OCI-LY3 (cell line): Measurements from ENCODE around the gene SPEF2.

Source experiments
- EZH2phosphoT487 ChIP-seq: fragments of 200-600 bp; shearing (Covaris generic); IDR thresholded peaks from 2 replicates; pipeline ENCODE4 v1.6.1; 2018; ENCODE audit warnings: antibody characterized with exemption, mixed run types, low read depth
- TF ChIP-seq, protein P1 (sequence below): fragments of 200-600, 300-600 bp; sonication (generic); IDR thresholded peaks from 2 replicates; pipeline ENCODE4 v1.5.1; 2014; ENCODE audit warnings: antibody characterized with exemption, low read length, low read depth

DNA sequence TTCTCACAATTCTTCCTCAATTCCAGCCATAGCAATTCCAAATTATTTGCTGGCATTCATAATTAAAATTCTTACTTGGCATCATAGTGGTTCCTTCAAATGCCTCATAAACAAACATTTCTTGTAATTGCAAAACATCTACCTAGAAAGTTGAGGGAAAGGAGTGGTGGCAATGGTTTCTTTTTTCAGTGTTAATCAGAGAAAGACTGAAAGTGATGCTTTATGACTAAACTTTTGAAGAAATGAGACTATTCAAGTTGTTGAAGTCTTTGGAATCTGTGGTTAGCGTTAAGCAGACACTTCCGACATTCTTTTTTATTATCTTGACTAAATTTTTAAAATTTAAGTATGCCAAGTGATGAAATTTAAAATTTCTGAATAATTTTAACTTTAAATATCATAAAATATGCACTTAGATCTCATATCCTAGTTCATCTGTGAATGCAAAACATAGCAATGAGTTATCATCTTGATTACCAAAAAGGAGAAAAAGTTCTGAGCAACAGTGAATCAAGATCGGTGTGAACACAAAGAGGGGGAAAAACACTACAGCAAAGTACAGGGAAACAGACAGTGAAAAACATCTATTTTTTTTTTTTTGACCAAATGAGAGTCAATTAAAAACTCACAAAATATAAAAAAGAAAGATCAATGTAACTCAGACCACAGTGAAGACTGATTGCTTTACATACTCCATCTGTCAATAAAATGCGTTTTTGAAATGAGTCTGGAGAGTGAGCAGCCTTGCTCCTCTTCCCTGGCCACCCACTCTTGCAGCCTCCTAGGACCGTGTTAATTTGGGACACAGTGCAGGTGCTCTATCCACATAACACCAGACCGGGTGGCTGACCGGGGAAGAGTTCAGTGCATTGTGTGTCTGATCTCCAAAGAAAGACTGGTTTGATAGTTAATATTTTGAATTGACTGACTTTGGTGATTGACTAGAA is 218.4 kb downstream of the SPEF2 start:
- TF ChIP-seq, protein P1, sequence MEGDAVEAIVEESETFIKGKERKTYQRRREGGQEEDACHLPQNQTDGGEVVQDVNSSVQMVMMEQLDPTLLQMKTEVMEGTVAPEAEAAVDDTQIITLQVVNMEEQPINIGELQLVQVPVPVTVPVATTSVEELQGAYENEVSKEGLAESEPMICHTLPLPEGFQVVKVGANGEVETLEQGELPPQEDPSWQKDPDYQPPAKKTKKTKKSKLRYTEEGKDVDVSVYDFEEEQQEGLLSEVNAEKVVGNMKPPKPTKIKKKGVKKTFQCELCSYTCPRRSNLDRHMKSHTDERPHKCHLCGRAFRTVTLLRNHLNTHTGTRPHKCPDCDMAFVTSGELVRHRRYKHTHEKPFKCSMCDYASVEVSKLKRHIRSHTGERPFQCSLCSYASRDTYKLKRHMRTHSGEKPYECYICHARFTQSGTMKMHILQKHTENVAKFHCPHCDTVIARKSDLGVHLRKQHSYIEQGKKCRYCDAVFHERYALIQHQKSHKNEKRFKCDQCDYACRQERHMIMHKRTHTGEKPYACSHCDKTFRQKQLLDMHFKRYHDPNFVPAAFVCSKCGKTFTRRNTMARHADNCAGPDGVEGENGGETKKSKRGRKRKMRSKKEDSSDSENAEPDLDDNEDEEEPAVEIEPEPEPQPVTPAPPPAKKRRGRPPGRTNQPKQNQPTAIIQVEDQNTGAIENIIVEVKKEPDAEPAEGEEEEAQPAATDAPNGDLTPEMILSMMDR, result no peak
- TF ChIP-seq EZH2phosphoT487, result no peak
